Neural progenitor cell (in vitro differentiated cells): ENCODE measurements around the gene GPR26. TPM values are rescaled to one million over a fixed set of nuclear protein-coding genes. Genes with fewer than 3 reads are reported as not detected.

Experiments used
- DNase-seq: peaks from one replicate; pipeline ENCODE4 v3.0.0-alpha.2; 2016; ENCODE audit warnings: low spot score
- H2AFZ ChIP-seq: fragments of 200-600 bp; sonication (generic); replicated peaks from 2 replicates; pipeline ENCODE4 v1.6.1; 2016; ENCODE audit warnings: antibody characterized with exemption
- H3F3A ChIP-seq: fragments of 200-600 bp; sonication (generic); 2 replicates; pipeline ENCODE4 v1.6.1; 2016; ENCODE audit warnings: antibody characterized with exemption, low read depth
- H3K27ac ChIP-seq: fragments of 200-600 bp; sonication (generic); 2 replicates; pipeline ENCODE4 v1.5.1; 2016; ENCODE audit warnings: mild to moderate bottlenecking
- H3K27me3 ChIP-seq: fragments of 200-600 bp; sonication (generic); 2 replicates; pipeline ENCODE4 v1.6.1; 2016; ENCODE audit warnings: mild to moderate bottlenecking, moderate library complexity
- H3K36me3 ChIP-seq: fragments of 200-600 bp; sonication (generic); 2 replicates; pipeline ENCODE4 v1.5.1; 2016
- H3K4me1 ChIP-seq: fragments of 200-600 bp; sonication (generic); 2 replicates; pipeline ENCODE4 v1.6.1; 2016; ENCODE audit warnings: mixed run types
- H3K4me2 ChIP-seq: fragments of 200-600 bp; sonication (generic); 2 replicates; pipeline ENCODE4 v1.6.1; 2016
- H3K4me3 ChIP-seq: fragments of 200-600 bp; sonication (generic); 2 replicates; pipeline ENCODE4 v1.5.1; 2016
- H3K79me2 ChIP-seq: fragments of 200-600 bp; sonication (generic); 2 replicates; pipeline ENCODE4 v1.6.1; 2016; ENCODE audit warnings: low read depth
- H3K9ac ChIP-seq: fragments of 200-600 bp; sonication (generic); 2 replicates; pipeline ENCODE4 v1.6.1; 2016
- H3K9me3 ChIP-seq: fragments of 200-600 bp; sonication (generic); 2 replicates; pipeline ENCODE4 v1.5.1; 2016; ENCODE audit warnings: low read depth
- H4K20me1 ChIP-seq: fragments of 200-600 bp; sonication (generic); 2 replicates; pipeline ENCODE4 v1.6.1; 2016; ENCODE audit warnings: low read depth
- H3K27ac Mint-ChIP-seq: 3 replicates; pipeline ENCODE4 v1.8.0; 2021; ENCODE audit warnings: mixed read lengths
- H3K27me3 Mint-ChIP-seq: 2 replicates; pipeline ENCODE4 v1.8.0; 2022; ENCODE audit warnings: low read depth, mild to moderate bottlenecking, inconsistent platforms, moderate library complexity, mixed read lengths; ENCODE audit not compliant: insufficient read depth
- H3K36me3 Mint-ChIP-seq: 3 replicates; pipeline ENCODE4 v1.8.0; 2021; ENCODE audit warnings: mixed read lengths
- H3K4me1 Mint-ChIP-seq: 3 replicates; pipeline ENCODE4 v1.8.0; 2021; ENCODE audit warnings: mixed read lengths
- H3K4me3 Mint-ChIP-seq: 3 replicates; pipeline ENCODE4 v1.8.0; 2021; ENCODE audit warnings: mild to moderate bottlenecking, moderate library complexity, mixed read lengths
- H3K9me3 Mint-ChIP-seq: 3 replicates; pipeline ENCODE4 v1.8.0; 2020; ENCODE audit warnings: mixed read lengths
- CTCF ChIP-seq: fragments of 200-600 bp; sonication (generic); IDR thresholded peaks from 2 replicates; pipeline ENCODE4 v1.5.1; 2017; ENCODE audit warnings: antibody characterized with exemption, mild to moderate bottlenecking
- EZH2 ChIP-seq: fragments of 200-600 bp; sonication (generic); IDR thresholded peaks from 2 replicates; pipeline ENCODE4 v1.6.1; 2017; ENCODE audit warnings: antibody characterized with exemption, mild to moderate bottlenecking, moderate library complexity
- EZH2phosphoT487 ChIP-seq: fragments of 200-600 bp; sonication (generic); IDR thresholded peaks from 2 replicates; pipeline ENCODE4 v1.6.1; 2017; ENCODE audit warnings: antibody characterized with exemption
- total RNA-seq: library from RNA; depleted of rRNA; stranded (reverse); fragments of >200 nt; gene quantifications from 2 replicates; pipeline ENCODE4 v1.2.3, GENCODE V29; 2015; ENCODE audit warnings: low replicate concordance

GPR26 gene
- total RNA-seq, 1 donor from 2014 or later, result not detected

DNA sequence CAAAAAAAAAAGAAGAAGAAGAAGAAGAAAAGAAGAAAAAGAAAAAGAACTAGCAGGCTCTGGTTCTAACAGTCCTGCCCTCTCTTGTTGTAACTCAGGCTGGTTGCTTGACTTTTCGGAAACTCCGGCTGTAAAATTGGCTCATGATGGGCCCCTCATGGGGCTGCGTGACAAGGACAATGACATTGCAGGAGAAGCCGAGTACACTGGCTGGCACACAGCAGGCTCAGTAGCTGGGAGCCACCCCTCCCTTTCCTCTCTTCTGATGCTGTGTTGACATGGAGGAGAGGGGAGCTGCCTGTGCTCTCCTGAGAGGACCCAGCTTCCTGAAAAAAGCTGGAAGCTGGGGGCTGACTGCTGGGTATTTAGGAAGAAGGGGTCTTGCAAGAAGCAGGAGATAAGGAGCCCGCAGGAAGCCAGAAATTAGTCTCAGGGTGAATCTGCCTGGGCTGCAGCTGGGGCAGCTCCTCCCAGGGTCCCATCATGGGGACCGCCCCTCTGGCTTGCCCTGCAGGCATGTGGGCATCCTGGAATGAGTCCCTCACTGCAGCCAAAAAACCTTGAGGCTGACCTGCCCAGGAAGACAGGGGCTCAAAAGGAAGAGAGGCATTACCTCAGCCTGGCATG, 14.6 kb upstream of the GPR26 start:
- Mint-ChIP-seq H3K9me3 (no peaks in the 10 kb centered on the region), H3K27ac (no peak overlapping the region), H3K36me3 (no peaks in the 10 kb centered on the region), H3K4me1 (no peaks in the 10 kb centered on the region), H3K27me3 (no peaks in the 10 kb centered on the region), H3K4me3 (no peak overlapping the region)
- Histone ChIP-seq H3K27me3 (no peaks in the 10 kb centered on the region), H3K9me3 (no peaks in the 10 kb centered on the region), H3K4me1 (no peaks in the 10 kb centered on the region), H4K20me1 (no peaks in the 10 kb centered on the region), H3K9ac (no peak overlapping the region), H3F3A (no peaks in the 10 kb centered on the region), H3K27ac (no peak overlapping the region), H3K4me2 (no peak overlapping the region), H3K4me3 (no peak overlapping the region), H2AFZ (no peak overlapping the region), H3K79me2 (no peaks in the 10 kb centered on the region), H3K36me3 (no peaks in the 10 kb centered on the region)
- TF ChIP-seq EZH2, result no peak
- no peak for TF ChIP-seq CTCF
- TF ChIP-seq EZH2phosphoT487, result no peak
- no peak for DNase-seq

- peaks cover 4% of the 10 kb centered on the region for H3K27me3 Mint-ChIP-seq
- no peak overlapping the region for H3K27ac Mint-ChIP-seq
- DNase-seq, result peak; percentile 40
These were observed 10.4 kb upstream of the GPR26 start for GRCh38 chr10:123655751-123656150.

GRCh38 chr10:123663522-123663921, 2.6 kb upstream of the GPR26 start:
- Mint-ChIP-seq H3K4me3 (no peak overlapping the region), H3K4me1 (peaks cover 6% of the 10 kb centered on the region), H3K27me3 (peaks cover 39% of the 10 kb centered on the region), H3K9me3 (peaks cover 2% of the 10 kb centered on the region), H3K27ac (no peak overlapping the region), H3K36me3 (no peaks in the 10 kb centered on the region)
- Histone ChIP-seq H3K4me2 (no peak overlapping the region), H3K4me3 (no peak overlapping the region), H3K27me3 (peaks cover 51% of the 10 kb centered on the region), H3K9ac (no peak overlapping the region), H3K36me3 (no peaks in the 10 kb centered on the region), H3K9me3 (no peaks in the 10 kb centered on the region), H2AFZ (no peak overlapping the region), H3K4me1 (no peaks in the 10 kb centered on the region), H3K79me2 (no peaks in the 10 kb centered on the region), H3K27ac (no peak overlapping the region), H4K20me1 (peaks cover 30% of the 10 kb centered on the region), H3F3A (no peaks in the 10 kb centered on the region)
- TF ChIP-seq CTCF, result peak; percentile 52
- TF ChIP-seq EZH2, result no peak
- TF ChIP-seq EZH2phosphoT487, result no peak
- DNase-seq, result no peak

More at GRCh38 chr10:123655751-123656150, 10.4 kb upstream of the GPR26 start:
- Histone ChIP-seq H2AFZ (no peak overlapping the region), H3K27me3 (no peaks in the 10 kb centered on the region), H3K4me3 (no peak overlapping the region), H3K79me2 (no peaks in the 10 kb centered on the region), H3K36me3 (no peaks in the 10 kb centered on the region), H3K4me1 (no peaks in the 10 kb centered on the region), H4K20me1 (peaks cover 10% of the 10 kb centered on the region), H3K4me2 (no peak overlapping the region), H3K9me3 (no peaks in the 10 kb centered on the region), H3F3A (no peaks in the 10 kb centered on the region), H3K27ac (no peak overlapping the region), H3K9ac (no peak overlapping the region)
- TF ChIP-seq CTCF (peak; percentile 16), EZH2 (no peak), EZH2phosphoT487 (no peak)
- Mint-ChIP-seq H3K4me3 (no peak overlapping the region), H3K4me1 (no peaks in the 10 kb centered on the region), H3K36me3 (no peaks in the 10 kb centered on the region), H3K9me3 (peaks cover 2% of the 10 kb centered on the region)
